ENCODE measurements around the gene CAB39L. TPM values are rescaled to one million over a fixed set of nuclear protein-coding genes. Genes with fewer than 3 reads are reported as not detected.

Gene CAB39L
- total and polyA plus RNA-seq, 4 donors, result 1.8 to 5.1 (median 2.1) TPM

DNA sequence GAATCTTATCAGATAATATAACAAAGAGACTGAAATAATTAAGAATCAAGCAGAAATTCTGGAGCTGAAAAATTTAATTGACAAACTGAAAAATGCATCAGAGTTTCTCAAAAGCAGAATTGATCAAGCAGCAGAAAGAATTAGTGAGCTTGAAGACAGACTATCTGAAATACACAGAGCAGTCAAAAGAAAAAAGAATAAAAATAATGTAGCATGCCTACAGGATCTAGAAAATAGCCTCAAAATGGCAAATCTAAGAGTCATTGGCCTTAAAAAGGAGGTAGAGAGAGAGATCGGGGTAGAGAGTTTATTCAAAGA lies 39.2 kb downstream of the CAB39L start (continued):
- TF ChIP-seq, protein P1, sequence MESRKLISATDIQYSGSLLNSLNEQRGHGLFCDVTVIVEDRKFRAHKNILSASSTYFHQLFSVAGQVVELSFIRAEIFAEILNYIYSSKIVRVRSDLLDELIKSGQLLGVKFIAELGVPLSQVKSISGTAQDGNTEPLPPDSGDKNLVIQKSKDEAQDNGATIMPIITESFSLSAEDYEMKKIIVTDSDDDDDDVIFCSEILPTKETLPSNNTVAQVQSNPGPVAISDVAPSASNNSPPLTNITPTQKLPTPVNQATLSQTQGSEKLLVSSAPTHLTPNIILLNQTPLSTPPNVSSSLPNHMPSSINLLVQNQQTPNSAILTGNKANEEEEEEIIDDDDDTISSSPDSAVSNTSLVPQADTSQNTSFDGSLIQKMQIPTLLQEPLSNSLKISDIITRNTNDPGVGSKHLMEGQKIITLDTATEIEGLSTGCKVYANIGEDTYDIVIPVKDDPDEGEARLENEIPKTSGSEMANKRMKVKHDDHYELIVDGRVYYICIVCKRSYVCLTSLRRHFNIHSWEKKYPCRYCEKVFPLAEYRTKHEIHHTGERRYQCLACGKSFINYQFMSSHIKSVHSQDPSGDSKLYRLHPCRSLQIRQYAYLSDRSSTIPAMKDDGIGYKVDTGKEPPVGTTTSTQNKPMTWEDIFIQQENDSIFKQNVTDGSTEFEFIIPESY (IDR thresholded peaks at IDR 0.05), result no peak
- no peak for TF ChIP-seq JUND (IDR thresholded peaks at IDR 0.05)
- no peak for TF ChIP-seq HNF4G (IDR thresholded peaks at IDR 0.05)

DNA sequence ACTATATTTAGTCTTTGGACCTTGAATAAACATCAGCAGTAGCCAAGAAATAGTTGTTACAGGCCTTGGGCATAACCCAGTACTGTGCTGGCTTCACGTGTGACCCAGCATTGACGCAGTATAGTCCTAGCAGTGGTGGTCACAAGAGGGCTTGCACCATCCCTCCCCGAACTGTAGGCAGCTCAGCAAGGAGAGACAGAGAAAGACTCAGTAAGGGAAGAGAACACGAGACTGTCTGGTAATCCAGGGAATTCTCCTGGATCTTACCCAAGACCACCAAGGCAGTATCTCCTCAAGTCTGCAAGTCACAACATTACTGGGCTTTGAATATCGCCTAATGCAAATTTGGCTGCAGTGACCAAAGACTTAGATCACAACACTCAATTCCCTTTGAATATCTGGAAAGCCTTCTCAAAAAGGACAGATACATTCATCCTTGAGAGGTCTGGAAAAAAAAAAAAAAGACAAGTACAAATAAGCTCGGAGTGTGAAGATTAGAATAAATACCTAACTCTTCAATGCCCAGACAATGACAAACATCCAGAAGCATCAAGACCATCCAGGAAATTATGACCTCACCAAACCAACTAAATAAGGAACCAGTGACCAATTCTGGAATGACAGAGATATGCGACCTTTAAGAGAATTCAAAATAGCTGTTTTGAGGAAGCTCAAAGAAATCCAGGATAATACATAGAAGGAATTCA lies 39.7 kb downstream of the CAB39L start:
- Histone ChIP-seq H3K36me3 (ENCODE audit: control insufficient read depth in 4 of 4, insufficient read depth in 3 of 4, low read depth in 1 of 4, low read length in 3 of 4) (peaks cover 0 to 1% (median 0%) of the 10 kb centered on the region in 4 donors), H3K4me3 (ENCODE audit: low read depth in 1 of 3, low read length in 3 of 3) (no peak overlapping the region), H3K4me1 (ENCODE audit: control insufficient read depth in 4 of 4, insufficient read depth in 4 of 4, low read length in 3 of 4) (no peaks in the 10 kb centered on the region), H3K27me3 (ENCODE audit: control insufficient read depth in 4 of 4, insufficient read depth in 4 of 4, low read length in 3 of 4) (no peaks in the 10 kb centered on the region), H3K9ac (ENCODE audit: low read depth in 1 of 2, low read length in 2 of 2) (no peak overlapping the region), H3K27ac (ENCODE audit: low read depth in 1 of 2, low read length in 2 of 2) (no peak overlapping the region), H3K9me3 (ENCODE audit: control insufficient read depth in 4 of 4, low read length in 3 of 4) (no peaks in the 10 kb centered on the region)
- TF ChIP-seq FOXA2 (IDR thresholded peaks at IDR 0.05) (no peak), NR2F2 (IDR thresholded peaks at IDR 0.05) (no peak), JUND (IDR thresholded peaks at IDR 0.05) (no peak), HNF4A (conservative IDR thresholded peaks at IDR 0.05) (no peak), EGR1 (IDR thresholded peaks at IDR 0.05; ENCODE audit: low read depth in 2 of 2) (no peak), HNF4G (IDR thresholded peaks at IDR 0.05) (no peak), RAD21 (IDR thresholded peaks at IDR 0.05) (no peak), TAF1 (conservative IDR thresholded peaks at IDR 0.05) (no peak), SP1 (IDR thresholded peaks at IDR 0.05) (no peak), MAX (IDR thresholded peaks at IDR 0.05) (no peak), RXRA (IDR thresholded peaks at IDR 0.05) (no peak), YY1 (IDR thresholded peaks at IDR 0.05) (no peak), FOXA1 (IDR thresholded peaks at IDR 0.05) (no peak)
- TF ChIP-seq, protein P2, sequence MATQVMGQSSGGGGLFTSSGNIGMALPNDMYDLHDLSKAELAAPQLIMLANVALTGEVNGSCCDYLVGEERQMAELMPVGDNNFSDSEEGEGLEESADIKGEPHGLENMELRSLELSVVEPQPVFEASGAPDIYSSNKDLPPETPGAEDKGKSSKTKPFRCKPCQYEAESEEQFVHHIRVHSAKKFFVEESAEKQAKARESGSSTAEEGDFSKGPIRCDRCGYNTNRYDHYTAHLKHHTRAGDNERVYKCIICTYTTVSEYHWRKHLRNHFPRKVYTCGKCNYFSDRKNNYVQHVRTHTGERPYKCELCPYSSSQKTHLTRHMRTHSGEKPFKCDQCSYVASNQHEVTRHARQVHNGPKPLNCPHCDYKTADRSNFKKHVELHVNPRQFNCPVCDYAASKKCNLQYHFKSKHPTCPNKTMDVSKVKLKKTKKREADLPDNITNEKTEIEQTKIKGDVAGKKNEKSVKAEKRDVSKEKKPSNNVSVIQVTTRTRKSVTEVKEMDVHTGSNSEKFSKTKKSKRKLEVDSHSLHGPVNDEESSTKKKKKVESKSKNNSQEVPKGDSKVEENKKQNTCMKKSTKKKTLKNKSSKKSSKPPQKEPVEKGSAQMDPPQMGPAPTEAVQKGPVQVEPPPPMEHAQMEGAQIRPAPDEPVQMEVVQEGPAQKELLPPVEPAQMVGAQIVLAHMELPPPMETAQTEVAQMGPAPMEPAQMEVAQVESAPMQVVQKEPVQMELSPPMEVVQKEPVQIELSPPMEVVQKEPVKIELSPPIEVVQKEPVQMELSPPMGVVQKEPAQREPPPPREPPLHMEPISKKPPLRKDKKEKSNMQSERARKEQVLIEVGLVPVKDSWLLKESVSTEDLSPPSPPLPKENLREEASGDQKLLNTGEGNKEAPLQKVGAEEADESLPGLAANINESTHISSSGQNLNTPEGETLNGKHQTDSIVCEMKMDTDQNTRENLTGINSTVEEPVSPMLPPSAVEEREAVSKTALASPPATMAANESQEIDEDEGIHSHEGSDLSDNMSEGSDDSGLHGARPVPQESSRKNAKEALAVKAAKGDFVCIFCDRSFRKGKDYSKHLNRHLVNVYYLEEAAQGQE (IDR thresholded peaks at IDR 0.05), result no peak
- TF ChIP-seq, protein P1 (IDR thresholded peaks at IDR 0.05), result no peak
- TF ChIP-seq, protein P3, sequence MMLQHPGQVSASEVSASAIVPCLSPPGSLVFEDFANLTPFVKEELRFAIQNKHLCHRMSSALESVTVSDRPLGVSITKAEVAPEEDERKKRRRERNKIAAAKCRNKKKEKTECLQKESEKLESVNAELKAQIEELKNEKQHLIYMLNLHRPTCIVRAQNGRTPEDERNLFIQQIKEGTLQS (IDR thresholded peaks at IDR 0.05), result no peak
- TF ChIP-seq, protein P4, sequence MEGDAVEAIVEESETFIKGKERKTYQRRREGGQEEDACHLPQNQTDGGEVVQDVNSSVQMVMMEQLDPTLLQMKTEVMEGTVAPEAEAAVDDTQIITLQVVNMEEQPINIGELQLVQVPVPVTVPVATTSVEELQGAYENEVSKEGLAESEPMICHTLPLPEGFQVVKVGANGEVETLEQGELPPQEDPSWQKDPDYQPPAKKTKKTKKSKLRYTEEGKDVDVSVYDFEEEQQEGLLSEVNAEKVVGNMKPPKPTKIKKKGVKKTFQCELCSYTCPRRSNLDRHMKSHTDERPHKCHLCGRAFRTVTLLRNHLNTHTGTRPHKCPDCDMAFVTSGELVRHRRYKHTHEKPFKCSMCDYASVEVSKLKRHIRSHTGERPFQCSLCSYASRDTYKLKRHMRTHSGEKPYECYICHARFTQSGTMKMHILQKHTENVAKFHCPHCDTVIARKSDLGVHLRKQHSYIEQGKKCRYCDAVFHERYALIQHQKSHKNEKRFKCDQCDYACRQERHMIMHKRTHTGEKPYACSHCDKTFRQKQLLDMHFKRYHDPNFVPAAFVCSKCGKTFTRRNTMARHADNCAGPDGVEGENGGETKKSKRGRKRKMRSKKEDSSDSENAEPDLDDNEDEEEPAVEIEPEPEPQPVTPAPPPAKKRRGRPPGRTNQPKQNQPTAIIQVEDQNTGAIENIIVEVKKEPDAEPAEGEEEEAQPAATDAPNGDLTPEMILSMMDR (IDR thresholded peaks at IDR 0.05; ENCODE audit: low read depth, low read length, missing input control), result no peak
- 88% methylated on average over 7 of the region's 7 CpGs for WGBS
- no peak for DNase-seq (ENCODE audit: low spot score)

All from liver (tissue), 9 donors.